Measurements from ENCODE around the gene LRRC18. TPM values are rescaled to one million over a fixed set of nuclear protein-coding genes. Genes with fewer than 3 reads are reported as not detected.

LRRC18 gene
- total and polyA plus RNA-seq, 2 donors (not counting 3 experiments of a cell fraction or from before 2014, with no cell fraction given) = not detected

- dilution Hi-C loops (cut with MboI; ENCODE audit: extremely low pct_ligation_motif_present, low sequenced_read_pairs) (no loop called here), intact Hi-C loops (cut with micrococcal nuclease) (no loop called here)
- POLR2A ChIA-PET = no interaction called here
Observed at GRCh38 chr10:48897441-48897790, 42.2 kb downstream of the LRRC18 start.

More at GRCh38 chr10:48897441-48897790, 42.2 kb downstream of the LRRC18 start:
- no TSS peak for BruUV-seq (replicated peaks)
- DNase-seq (ENCODE audit: low read depth, low spot score) = no peak
- Histone ChIP-seq H3K9me3 (replicated peaks; ENCODE audit: control insufficient read depth, insufficient read depth, low read length) (no peaks in the 10 kb centered on the region), H3K4me1 (ENCODE audit: control insufficient read depth, extremely low read depth, insufficient read depth, low read length) (no peaks in the 10 kb centered on the region), H3K36me3 (ENCODE audit: control insufficient read depth in 2 of 2, extremely low read depth in 1 of 2, insufficient read depth in 2 of 2, low read length in 2 of 2) (no peaks in the 10 kb centered on the region), H3K27ac (ENCODE audit: insufficient read depth, low read depth, low read length) (no peak overlapping the region), H2AFZ (ENCODE audit: low read depth, low read length) (no peak overlapping the region), H3K27me3 (ENCODE audit: control insufficient read depth in 2 of 2, insufficient read depth in 2 of 2, low read length in 2 of 2) (peaks cover 0 to 4% of the 10 kb centered on the region in 2 experiments), H4K20me1 (replicated peaks; ENCODE audit: control insufficient read depth, extremely low read depth, insufficient read depth, low read length) (no peaks in the 10 kb centered on the region), H3K9ac (replicated peaks; ENCODE audit: extremely low read depth, insufficient read depth, low read length) (no peak overlapping the region), H3K79me2 (ENCODE audit: control insufficient read depth, insufficient read depth, low read length) (no peaks in the 10 kb centered on the region), H3K4me2 (ENCODE audit: insufficient read depth, low read length) (no peak overlapping the region), H3K4me3 (replicated peaks in 1 of 3; ENCODE audit: insufficient read depth in 1 of 3, low read depth in 1 of 3, low read length in 3 of 3) (no peak overlapping the region), H3K9me1 (replicated peaks; ENCODE audit: control insufficient read depth, extremely low read depth, insufficient read depth, low read length) (no peaks in the 10 kb centered on the region)
- no peak for FAIRE-seq
- TF ChIP-seq FOS (IDR thresholded peaks at IDR 0.05; ENCODE audit: borderline replicate concordance, insufficient read depth, low read length) (no peak), POLR2AphosphoS5 (IDR thresholded peaks at IDR 0.05; ENCODE audit: insufficient read depth, low read depth, low read length) (no peak), EZH2 (IDR thresholded peaks at IDR 0.05; ENCODE audit: borderline replicate concordance, low read depth, low read length, severe bottlenecking) (no peak), MYC (IDR thresholded peaks at IDR 0.05; ENCODE audit: low read depth, low read length) (no peak), POLR2A (IDR thresholded peaks at IDR 0.05; ENCODE audit: low read depth, low read length) (no peak), GATA2 (IDR thresholded peaks at IDR 0.05; ENCODE audit: insufficient read depth, insufficient read length, low read depth, low read length) (no peak), MAX (IDR thresholded peaks at IDR 0.05; ENCODE audit: insufficient read depth, insufficient read length) (no peak), JUN (IDR thresholded peaks at IDR 0.05; ENCODE audit: borderline replicate concordance, insufficient read depth, insufficient read length, low read depth) (no peak), CTCF (IDR thresholded peaks at IDR 0.05; ENCODE audit: extremely low read depth in 1 of 2, insufficient read depth in 1 of 2, low read depth in 1 of 2, low read length in 2 of 2) (no peak)
- CTCF ChIA-PET = no interaction called here
